GM23248 (cell line): Measurements from ENCODE around the gene GPANK1. TPM values are rescaled to one million over a fixed set of nuclear protein-coding genes. Genes with fewer than 3 reads are reported as not detected.

Source experiments
- DNase-seq: peaks from one replicate; pipeline ENCODE4 v3.0.0-alpha.2; 2015
- H2AFZ ChIP-seq: fragments of 200-600 bp; sonication (generic); 2 replicates; pipeline ENCODE4 v1.6.1; 2016; ENCODE audit warnings: antibody characterized with exemption
- H3F3A ChIP-seq: fragments of 200-600 bp; sonication (generic); 2 replicates; pipeline ENCODE4 v1.6.1; 2016; ENCODE audit warnings: mild to moderate bottlenecking, antibody characterized with exemption, mixed run types; ENCODE audit not compliant: insufficient read depth
- H3K27ac ChIP-seq: fragments of 200-600 bp; sonication (generic); 2 replicates; pipeline ENCODE4 v1.5.1; 2016; ENCODE audit warnings: mild to moderate bottlenecking
- H3K27me3 ChIP-seq: fragments of 200-600 bp; sonication (generic); replicated peaks from 2 replicates; pipeline ENCODE4 v1.6.1; 2016; ENCODE audit warnings: mild to moderate bottlenecking; ENCODE audit not compliant: insufficient read depth
- H3K36me3 ChIP-seq: fragments of 200-600 bp; sonication (generic); 2 replicates; pipeline ENCODE4 v1.6.1; 2016; ENCODE audit warnings: low read depth, mild to moderate bottlenecking
- H3K4me1 ChIP-seq: fragments of 200-600 bp; sonication (generic); 2 replicates; pipeline ENCODE4 v1.6.1; 2016; ENCODE audit warnings: mild to moderate bottlenecking; ENCODE audit not compliant: insufficient read depth
- H3K4me2 ChIP-seq: fragments of 200-600 bp; sonication (generic); one replicate; pipeline ENCODE4 v1.6.1; 2016; ENCODE audit warnings: mild to moderate bottlenecking; ENCODE audit not compliant: unreplicated experiment
- H3K4me3 ChIP-seq: fragments of 200-600 bp; sonication (generic); 2 replicates; pipeline ENCODE4 v1.5.1; 2016; ENCODE audit warnings: mild to moderate bottlenecking
- H3K79me2 ChIP-seq: fragments of 200-600 bp; sonication (generic); 2 replicates; pipeline ENCODE4 v1.6.1; 2016; ENCODE audit warnings: mild to moderate bottlenecking; ENCODE audit not compliant: insufficient read depth
- H3K9ac ChIP-seq: fragments of 200-600 bp; sonication (generic); 2 replicates; pipeline ENCODE4 v1.6.1; 2016; ENCODE audit warnings: mild to moderate bottlenecking
- H3K9me2 ChIP-seq: fragments of 200-600 bp; sonication (generic); 2 replicates; pipeline ENCODE4 v1.6.1; 2016; ENCODE audit warnings: mixed run types, mild to moderate bottlenecking, moderate library complexity; ENCODE audit not compliant: insufficient read depth
- H3K9me3 ChIP-seq: fragments of 200-600 bp; sonication (generic); one replicate; pipeline ENCODE4 v1.6.1; 2017; ENCODE audit warnings: low read depth
- H4K20me1 ChIP-seq: fragments of 200-600 bp; sonication (generic); 2 replicates; pipeline ENCODE4 v1.6.0; 2016; ENCODE audit not compliant: insufficient read depth
- EZH2 ChIP-seq: fragments of 200-600 bp; sonication (generic); IDR thresholded peaks from 2 replicates; pipeline ENCODE4 v1.6.1; 2018; ENCODE audit warnings: antibody characterized with exemption, mild to moderate bottlenecking; ENCODE audit not compliant: insufficient read depth, poor library complexity, severe bottlenecking
- EZH2phosphoT487 ChIP-seq: fragments of 200-600 bp; sonication (generic); IDR thresholded peaks from 2 replicates; pipeline ENCODE4 v1.6.1; 2018; ENCODE audit warnings: antibody characterized with exemption, moderate library complexity, mild to moderate bottlenecking, low read depth; ENCODE audit not compliant: insufficient read depth
- WGBS, 2 experiments: methylation state at CpG; one replicate each; pipeline ENCODE4 v1.1.6; 2015 to 2017; ENCODE audit warnings: low lambda C conversion rate in 2 of 2, low coverage in 1 of 2; ENCODE audit errors: missing lambda C conversion rate in 2 of 2; 5-methylcytosine and 5-hydroxymethylcytosine counted together
- in situ Hi-C: fragments of 300-500 bp; cut with MboI; formaldehyde crosslinking; loops from 2 replicates; pipeline ENCODE4 v1.15.0; 2020
- polyA plus RNA-seq: library from polyadenylated mRNA; unstranded; fragments of >200 nt; fragmentation: Nextera tagmentation; extraction: Ambion mirVana; gene quantifications from 2 replicates; pipeline ENCODE4 v1.2.1, GENCODE V29; 2016
- total RNA-seq: library from RNA; depleted of rRNA; stranded (reverse); fragments of >200 nt; shearing (Covaris generic); gene quantifications from 2 replicates; pipeline ENCODE4 v1.2.3, GENCODE V29; 2014

Gene GPANK1
- total and polyA plus RNA-seq, 2 experiments from 2014 or later: 10.6 to 19.3 TPM

- H3K79me2 ChIP-seq: no peaks in the 10 kb centered on the region
- H3K9ac ChIP-seq: no peak overlapping the region
- 76 to 84% methylated on average over 5 of the region's 5 CpGs for WGBS, 2 experiments
- TF ChIP-seq EZH2phosphoT487: no peak
- no peak for TF ChIP-seq EZH2
- H3K4me1 ChIP-seq: peaks cover 4% of the 10 kb centered on the region; the same call in 1 of the 2 replicates
- no peak overlapping the region for H2AFZ ChIP-seq
- H3K4me3 ChIP-seq: no peak overlapping the region
- no peaks in the 10 kb centered on the region for H3K27me3 ChIP-seq
- no peaks in the 10 kb centered on the region for H3K9me3 ChIP-seq
- no peaks in the 10 kb centered on the region for H4K20me1 ChIP-seq
- DNase-seq: no peak
- H3K27ac ChIP-seq: no peak overlapping the region
- H3K36me3 ChIP-seq: peaks cover 4% of the 10 kb centered on the region; the same call in 1 of the 2 replicates
- no peak overlapping the region for H3K4me2 ChIP-seq
- in situ Hi-C loops: no loop called here
- no peaks in the 10 kb centered on the region for H3K9me2 ChIP-seq
- H3F3A ChIP-seq: peaks cover 7% of the 10 kb centered on the region; the same call in 1 of the 2 replicates
Observed at GRCh38 chr6:31686483-31686882, 21.7 kb upstream of the GPANK1 start.

GRCh38 chr6:31683591-31683990, 18.8 kb upstream of the GPANK1 start:
- in situ Hi-C loops: no loop called here
- Histone ChIP-seq H3K4me2 (no peak overlapping the region), H3K79me2 (no peaks in the 10 kb centered on the region), H3K9me2 (no peaks in the 10 kb centered on the region), H3K27me3 (no peaks in the 10 kb centered on the region), H3K4me1 (peaks cover 9% of the 10 kb centered on the region; the same call in 1 of the 2 replicates), H4K20me1 (no peaks in the 10 kb centered on the region), H3K36me3 (peaks cover 4% of the 10 kb centered on the region; the same call in 1 of the 2 replicates), H3F3A (peaks cover 14% of the 10 kb centered on the region; the same call in 1 of the 2 replicates), H3K4me3 (no peak overlapping the region), H3K27ac (no peak overlapping the region), H2AFZ (no peak overlapping the region), H3K9me3 (no peaks in the 10 kb centered on the region), H3K9ac (no peak overlapping the region)
- no peak for DNase-seq
- no peak for TF ChIP-seq EZH2
- no peak for TF ChIP-seq EZH2phosphoT487
- 94 to 95% methylated on average over 9 to 13 of the region's 13 CpGs for WGBS, 2 experiments

GRCh38 chr6:31681135-31681671, 16.4 kb upstream of the GPANK1 start:
- in situ Hi-C loops: no loop called here
- H2AFZ ChIP-seq: peak overlapping the region; percentile 93

GRCh38 chr6:31680226-31681134, 15.7 kb upstream of the GPANK1 start, which contains the start of gene LY6G5C:
TSS of gene LY6G5C (minus strand) at chr6:31681067. CDS start at chr6:31680373, 694 bp downstream.
- Histone ChIP-seq H2AFZ (peak within 1 kb of the TSS; percentile 93), H3K27me3 (no peaks in the 10 kb centered on the region), H3K9me3 (no peaks in the 10 kb centered on the region), H3K36me3 (no peaks in the 10 kb centered on the region), H3F3A (peaks cover 29% of the 10 kb centered on the region), H3K4me1 (peaks cover 9% of the 10 kb centered on the region; the same call in 1 of the 2 replicates), H3K9me2 (no peaks in the 10 kb centered on the region), H3K4me2 (peak within 1 kb of the TSS; percentile 91), H3K4me3 (peak within 1 kb of the TSS; percentile 79), H3K9ac (peak within 1 kb of the TSS; percentile 79), H4K20me1 (no peaks in the 10 kb centered on the region), H3K79me2 (no peaks in the 10 kb centered on the region), H3K27ac (peak within 1 kb of the TSS; percentile 69)
- 13% methylated on average over 17 of the region's 17 CpGs for WGBS, 2 experiments
- no peak for TF ChIP-seq EZH2
- no peak for TF ChIP-seq EZH2phosphoT487
- DNase-seq: peak; percentile 93
- in situ Hi-C loops: no loop called here

More at GRCh38 chr6:31681135-31681671, 16.4 kb upstream of the GPANK1 start:
- Histone ChIP-seq H3K4me1 (peaks cover 9% of the 10 kb centered on the region; the same call in 1 of the 2 replicates), H3K27me3 (no peaks in the 10 kb centered on the region), H3K4me3 (peak overlapping the region; percentile 79), H3K4me2 (peak overlapping the region; percentile 91), H3K79me2 (no peaks in the 10 kb centered on the region), H3F3A (peaks cover 29% of the 10 kb centered on the region), H3K9me3 (no peaks in the 10 kb centered on the region), H3K36me3 (no peaks in the 10 kb centered on the region; the same call in 1 of the 2 replicates), H4K20me1 (no peaks in the 10 kb centered on the region), H3K9me2 (no peaks in the 10 kb centered on the region), H3K9ac (peak overlapping the region; percentile 79), H3K27ac (peak overlapping the region; percentile 69)
- DNase-seq: peak; percentile 79
- WGBS, 2 experiments: 2% methylated on average over 38 of the region's 40 CpGs
- no peak for TF ChIP-seq EZH2
